Right renal pelvis (tissue), 4 donors: Measurements from ENCODE around the gene CELF3. TPM values are rescaled to one million over a fixed set of nuclear protein-coding genes. Genes with fewer than 3 reads are reported as not detected.

Source experiments
- polyA plus RNA-seq, 4 donors: library from polyadenylated mRNA; unstranded; fragments of 120-200 nt; gene quantifications; one replicate each; pipeline ENCODE4 v1.2.1, GENCODE V29; 2013; ENCODE audit not compliant: insufficient read length in 4 of 4

The CELF3 gene
- polyA plus RNA-seq, 4 donors: 0.07 to 0.57 (median 0.48) TPM

Other genes with a start within 250 kb of the CELF3 start
- 10 to 100 TPM; 37.5 to 57.4 (median 40.8) TPM for gene CGN, start 205.4 kb downstream of the CELF3 start, polyA plus RNA-seq
- gene TUFT1, start 176.5 kb downstream of the CELF3 start, polyA plus RNA-seq: 10 to 100 TPM in 3 of 4 donors, 1 to 10 TPM in 1; 9.9 to 13.0 (median 11.0) TPM
- 10 to 100 TPM; 21.1 to 27.3 (median 23.8) TPM for gene SNX27, start 104.8 kb downstream of the CELF3 start, polyA plus RNA-seq
- under 1 TPM in 2 of 4 donors, not detected in 2; 0.44 TPM for gene RIIAD1, start 4.7 kb upstream of the CELF3 start, polyA plus RNA-seq
- 100 to 1,000 TPM; 114 to 130 (median 121) TPM for gene MRPL9, start 46.7 kb upstream of the CELF3 start, polyA plus RNA-seq
- gene TDRKH, start 73.7 kb upstream of the CELF3 start, polyA plus RNA-seq: 1 to 10 TPM; 8.4 to 9.2 (median 8.8) TPM
- gene LINGO4, start 88.6 kb upstream of the CELF3 start, polyA plus RNA-seq: under 1 TPM in 1 of 4 donors, not detected in 3; 0.03 TPM
- 1 to 10 TPM; 1.0 to 1.2 (median 1.1) TPM for gene RORC, start 115.0 kb upstream of the CELF3 start, polyA plus RNA-seq
- gene C2CD4D, start 123.0 kb upstream of the CELF3 start, polyA plus RNA-seq: under 1 TPM; 0.18 to 0.64 (median 0.23) TPM
- 1 to 10 TPM in 1 of 4 donors, under 1 TPM in 3; 0.60 to 1.3 (median 0.68) TPM for gene THEM5, start 136.9 kb upstream of the CELF3 start, polyA plus RNA-seq
- 10 to 100 TPM; 20.8 to 31.0 (median 23.9) TPM for gene THEM4, start 192.7 kb upstream of the CELF3 start, polyA plus RNA-seq